Stimulated activated CD4-positive, alpha-beta T cell treated with anti-CD3 and anti-CD28 coated beads, Interleukin-2, amount 100 ng/mL, for 4 hours (primary cell): ENCODE data around the gene MS4A2.
"Not testable (repeated sequence)": the region's sequence is repeated elsewhere in the genome, so short reads cannot be mapped to it uniquely, and the experiment has no call there.

Experiments
- DNase-seq: peaks from one replicate; pipeline ENCODE4 v3.0.0-alpha.2; 2020; ENCODE audit warnings: low read depth

MS4A2 gene

DNA sequence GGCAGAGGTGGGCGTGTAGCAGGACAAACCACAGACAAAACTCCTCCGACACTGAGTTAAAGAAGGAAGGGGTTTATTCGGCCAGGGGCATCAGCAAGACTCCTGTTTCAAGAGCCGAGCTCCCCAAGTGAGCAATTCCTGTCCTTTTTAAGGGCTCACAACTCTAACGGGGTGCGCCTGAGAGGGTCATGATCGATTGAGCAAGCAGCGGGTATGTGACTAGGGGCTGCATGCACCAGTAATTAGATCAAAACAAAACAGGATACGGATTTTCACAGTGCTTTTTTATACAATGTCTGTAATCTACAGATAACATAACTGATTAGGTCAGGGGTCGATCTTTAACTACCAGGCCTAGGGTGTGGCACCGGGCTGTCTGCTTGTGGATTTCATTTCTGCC is 12.9 kb downstream of the MS4A2 start:
- DNase-seq: not testable (repeated sequence)

GRCh38 chr11:60104471-60105115 is 16.1 kb downstream of the MS4A2 start:
- not testable (repeated sequence) for DNase-seq

DNA sequence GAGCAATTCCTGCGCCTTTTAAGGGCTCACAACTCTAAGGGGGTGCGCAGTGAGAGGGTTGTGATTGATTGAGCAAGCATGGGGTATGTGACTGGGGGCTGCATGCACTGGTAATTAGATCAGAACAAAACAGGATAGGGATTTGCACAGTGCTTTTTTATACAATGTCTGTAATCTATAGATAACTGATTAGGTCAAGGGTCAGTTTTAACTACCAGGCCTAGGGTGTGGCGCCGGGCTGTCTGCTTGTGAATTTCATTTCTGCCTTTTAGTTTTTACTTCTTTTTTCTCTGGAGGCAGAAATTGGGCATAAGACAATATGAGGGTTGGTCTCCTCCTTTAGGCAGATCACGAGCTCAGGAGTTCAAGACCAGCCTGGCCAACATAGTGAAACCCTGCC is 20.2 kb downstream of the MS4A2 start:
- DNase-seq: not testable (repeated sequence)

DNA sequence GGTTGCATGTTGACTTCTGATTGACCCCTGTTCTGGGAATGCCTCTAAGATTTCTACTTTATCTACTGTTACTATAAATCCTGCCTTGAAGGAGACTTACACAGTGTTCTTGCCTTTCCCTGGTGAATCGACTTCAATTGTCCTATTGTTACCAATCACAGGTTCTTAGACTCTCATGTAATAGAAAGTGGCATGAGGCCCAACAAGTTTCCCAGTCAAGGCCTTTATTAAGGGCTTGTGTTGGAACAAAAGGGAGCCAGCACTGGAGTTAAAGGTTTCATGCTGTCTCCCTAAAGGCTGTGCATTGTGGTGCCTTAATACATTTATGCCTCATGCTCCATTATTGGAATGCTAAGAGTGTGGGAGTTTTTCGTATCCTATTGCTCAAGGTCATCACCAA is 23.3 kb downstream of the MS4A2 start:
- DNase-seq: no peak

DNA sequence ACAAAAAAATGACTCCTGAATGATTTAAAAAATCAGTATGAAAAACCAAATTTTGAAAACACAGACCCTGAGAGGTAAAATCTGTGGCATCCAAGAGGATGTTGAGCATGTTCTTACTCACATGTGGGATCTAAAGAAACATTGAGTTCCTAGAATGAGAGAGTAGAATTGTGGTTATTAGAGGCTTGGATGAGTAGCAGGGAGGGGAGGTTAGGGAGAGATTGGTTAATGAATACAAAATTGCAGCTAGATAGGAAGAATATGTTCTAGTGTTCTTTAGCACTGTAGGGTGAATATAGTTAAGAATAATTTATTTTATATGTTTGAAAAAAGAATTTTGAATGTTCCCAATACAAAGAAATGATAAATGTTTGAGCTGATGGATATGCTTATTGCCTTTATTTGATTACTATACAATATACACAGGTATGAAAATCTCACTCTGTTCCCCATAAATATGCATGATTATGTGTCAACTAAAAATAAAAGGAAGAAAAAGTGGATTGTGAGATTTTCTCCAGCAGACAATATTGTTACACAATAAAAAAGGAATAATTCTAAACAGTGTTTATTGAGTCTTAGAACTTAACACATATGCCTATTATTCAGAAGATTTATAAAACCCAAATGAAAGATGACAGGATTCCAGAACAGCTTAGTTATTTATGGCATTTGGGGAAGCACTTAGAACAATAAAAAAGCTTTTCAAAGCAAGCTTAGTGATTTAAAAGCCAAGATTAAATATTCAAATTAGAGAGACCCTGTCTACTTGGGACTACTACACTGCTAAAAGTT is 28.7 kb downstream of the MS4A2 start:
- no peak for DNase-seq

- no peak for DNase-seq
These were observed 29.9 kb downstream of the MS4A2 start for GRCh38 chr11:60118338-60118737.

- DNase-seq: no peak
These were observed 31.2 kb downstream of the MS4A2 start for GRCh38 chr11:60119710-60120109.

- DNase-seq: no peak
These were observed 32.8 kb downstream of the MS4A2 start for GRCh38 chr11:60121264-60121663.

GRCh38 chr11:60122414-60123036 is 34.1 kb downstream of the MS4A2 start:
- DNase-seq: no peak

DNA sequence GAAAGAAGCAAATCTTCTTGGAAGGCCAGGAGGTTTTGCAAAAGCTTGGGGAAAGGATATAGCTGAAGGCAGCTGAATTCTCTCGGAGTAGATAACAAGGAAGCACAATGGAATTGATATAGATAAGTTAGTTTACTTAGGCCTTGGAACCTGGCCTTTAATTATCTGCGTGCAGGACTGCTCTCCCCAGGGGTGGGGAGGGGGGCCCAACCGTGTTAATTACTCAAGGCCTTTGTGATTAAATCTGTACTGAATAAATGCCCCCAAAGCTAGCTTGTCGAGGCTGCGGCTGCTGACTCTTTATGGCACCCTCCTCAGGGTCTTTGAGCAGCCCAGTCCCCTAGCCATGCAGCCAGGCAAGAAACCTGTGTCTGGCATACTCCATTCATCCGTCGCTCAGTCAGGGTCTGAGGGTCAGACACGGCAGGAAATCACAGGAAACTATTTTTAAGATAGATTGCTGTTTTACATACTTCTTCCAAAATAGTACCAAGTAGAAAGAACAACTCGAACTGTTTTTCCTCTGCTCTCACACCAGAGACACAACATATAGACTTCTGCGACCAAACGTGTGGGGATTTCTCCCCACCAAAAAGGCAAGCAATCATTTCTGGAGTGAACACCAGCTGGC is 36.5 kb downstream of the MS4A2 start:
- DNase-seq: no peak

DNA sequence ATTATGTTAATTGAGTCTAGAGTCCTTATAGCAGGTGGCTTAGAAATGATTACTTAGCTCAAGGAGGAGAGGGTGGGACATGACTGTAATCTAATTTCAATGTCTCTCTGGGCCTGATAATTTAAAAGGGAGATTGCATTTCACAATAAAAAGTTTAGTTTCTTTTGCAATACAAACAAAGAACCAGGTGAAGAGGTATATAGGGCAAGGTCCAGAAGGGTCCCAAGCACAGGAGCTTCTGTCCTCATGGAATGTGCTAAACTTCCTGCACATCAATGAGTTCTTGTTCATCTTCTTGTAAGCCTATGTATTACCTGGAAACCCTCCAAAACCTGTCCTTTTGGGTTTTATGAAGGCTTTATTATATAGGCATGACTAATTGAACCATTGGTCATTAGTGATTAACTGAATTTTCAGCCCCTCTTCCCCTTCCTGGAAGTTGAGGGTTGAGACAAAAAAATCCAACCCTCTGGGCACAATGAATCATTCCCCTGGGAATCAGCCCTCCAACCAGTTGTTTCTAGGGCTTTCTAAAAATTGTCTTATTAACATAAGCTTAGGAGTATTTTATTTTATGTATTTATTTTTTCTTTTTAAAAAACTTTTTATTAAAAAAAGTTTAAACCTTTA is 37.6 kb downstream of the MS4A2 start:
- DNase-seq: no peak

DNA sequence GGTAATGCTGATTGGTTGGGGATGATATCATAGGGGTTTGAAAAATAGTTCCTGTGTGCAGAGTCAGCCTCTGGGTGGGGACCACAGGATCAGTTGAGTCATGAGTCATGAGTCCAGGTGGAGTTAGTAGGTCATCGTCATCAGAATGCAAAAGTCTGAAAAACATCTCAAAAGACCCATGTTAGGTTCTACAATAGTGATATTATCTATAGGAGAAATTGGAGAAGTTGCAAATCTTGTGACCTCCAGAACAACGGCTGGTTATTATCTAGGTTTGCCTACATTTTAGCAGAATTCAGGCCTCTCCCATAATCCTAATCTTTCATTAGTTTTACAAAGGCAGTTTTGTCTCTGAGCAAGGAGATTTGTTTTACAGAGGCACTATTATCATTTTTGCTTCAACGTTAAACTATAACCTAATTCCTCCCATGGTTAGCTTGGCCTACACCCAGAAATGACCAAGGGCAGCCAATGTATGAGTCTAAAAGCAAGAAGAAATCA is 38.9 kb downstream of the MS4A2 start:
- no peak for DNase-seq

GRCh38 chr11:60128376-60128775 is 39.9 kb downstream of the MS4A2 start:
- no peak for DNase-seq

DNA sequence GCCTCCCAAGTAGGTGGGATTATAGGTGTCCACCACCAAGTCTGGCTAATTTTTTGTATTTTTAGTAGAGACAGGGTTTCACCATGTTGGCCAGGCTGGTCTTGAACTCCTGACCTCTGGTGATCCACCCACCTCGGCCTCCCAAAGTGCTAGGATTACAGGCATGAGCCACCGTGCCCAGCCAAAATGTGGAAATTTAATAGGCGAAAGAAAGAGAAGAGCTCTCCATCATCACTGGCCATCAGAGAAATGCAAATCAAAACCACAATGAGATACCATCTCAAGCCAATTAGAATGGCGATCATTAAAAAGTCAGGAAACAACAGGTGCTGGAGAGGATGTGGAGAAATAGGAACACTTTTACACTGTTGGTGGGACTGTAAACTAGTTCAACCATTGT is 40.4 kb downstream of the MS4A2 start:
- not testable (repeated sequence) for DNase-seq

DNA sequence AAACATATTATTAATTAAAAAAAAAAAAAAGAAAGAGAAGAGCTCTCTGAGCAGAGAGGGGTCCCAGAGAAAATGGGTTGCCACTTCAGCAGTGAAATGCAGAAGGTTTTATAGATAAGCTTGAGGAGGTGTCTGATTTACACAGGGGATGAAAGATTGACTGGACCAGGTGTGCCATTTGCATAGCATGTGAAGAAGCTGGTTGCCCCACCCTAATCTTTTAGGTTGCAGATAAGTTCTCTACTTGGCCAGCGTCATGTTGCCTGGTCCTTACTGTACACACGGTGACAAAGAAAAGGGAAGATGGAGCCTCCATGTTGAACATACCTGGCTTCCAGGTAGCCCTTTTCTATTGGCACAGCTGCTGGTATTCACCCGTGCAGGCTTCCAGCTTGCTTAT is 41.4 kb downstream of the MS4A2 start:
- DNase-seq: no peak

DNA sequence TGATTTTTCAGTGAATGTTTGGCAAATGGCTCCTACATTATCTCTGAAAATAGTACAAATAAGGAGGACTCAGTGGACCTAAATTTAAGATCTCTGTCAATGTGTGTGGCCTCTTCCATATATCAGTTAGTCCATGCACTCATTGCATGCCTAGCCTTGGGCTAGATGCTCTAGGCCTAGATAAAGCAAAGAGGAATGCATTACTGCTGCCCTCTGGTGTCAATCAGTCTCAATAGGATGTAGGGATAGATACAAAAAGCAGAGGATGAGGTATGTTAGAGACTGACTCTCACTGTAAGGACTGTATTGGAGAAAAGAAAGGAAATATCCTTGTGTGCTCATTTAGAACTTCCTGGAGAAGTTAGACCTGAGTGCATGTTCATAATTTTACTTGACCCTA is 42.0 kb downstream of the MS4A2 start:
- DNase-seq: no peak

- no peak for DNase-seq
These were observed 43.4 kb downstream of the MS4A2 start for GRCh38 chr11:60131912-60132311.

- no peak for DNase-seq
These were observed 45.5 kb downstream of the MS4A2 start for GRCh38 chr11:60133917-60134316.

DNA sequence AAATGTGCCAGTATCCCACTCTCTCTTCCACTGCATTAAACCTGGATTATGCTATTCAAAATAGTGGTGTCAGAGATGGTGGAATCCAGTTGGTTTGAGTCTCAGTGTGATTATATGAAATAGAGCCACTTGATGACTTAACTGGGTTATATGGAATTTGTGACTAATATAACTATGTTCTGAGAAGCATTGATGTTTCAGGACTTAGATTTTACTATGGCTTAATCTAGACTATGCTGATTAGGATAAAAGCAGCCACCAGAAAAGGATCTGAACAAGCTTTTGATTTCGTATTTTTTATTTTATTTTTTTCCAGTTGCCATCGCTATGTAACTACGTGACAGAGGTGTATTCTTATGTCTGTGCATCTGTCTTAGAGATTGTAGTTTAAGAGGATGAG is 55.3 kb downstream of the MS4A2 start:
- DNase-seq: no peak

GRCh38 chr11:60145677-60146076 is 57.2 kb downstream of the MS4A2 start:
- no peak for DNase-seq
